ENCODE data around the gene FIP1L1. TPM values are rescaled to one million over a fixed set of nuclear protein-coding genes. Genes with fewer than 3 reads are reported as not detected.
A peak's percentile ranks its signal among the peaks of the same experiment; 100 is the strongest.

FIP1L1 gene
- total RNA-seq, 1 donor from 2014 or later: 50.9 TPM

GRCh38 chr4:53456178-53456577 is 78.7 kb downstream of the FIP1L1 start:
- no peak for DNase-seq (ENCODE audit: low read depth)
- peaks cover 22% of the 10 kb centered on the region for H3K36me3 ChIP-seq (ENCODE audit: insufficient read depth, low read length)
- H3K4me2 ChIP-seq (ENCODE audit: low read length): no peak overlapping the region
- no peaks in the 10 kb centered on the region for H3K27me3 ChIP-seq (ENCODE audit: insufficient read depth, low read length)
- H3K9me3 ChIP-seq (ENCODE audit: insufficient read depth, low read depth, low read length): no peaks in the 10 kb centered on the region
- peaks cover 5% of the 10 kb centered on the region for H3K4me1 ChIP-seq (ENCODE audit: insufficient read depth, low read length)
- H3K4me3 ChIP-seq (ENCODE audit: insufficient read depth, low read depth, low read length): no peak overlapping the region
- FAIRE-seq: no peak
- no peak overlapping the region for H2AFZ ChIP-seq (ENCODE audit: low read depth, low read length)
- TF ChIP-seq CTCF (IDR thresholded peaks at IDR 0.05; ENCODE audit: insufficient read depth, low read depth, low read length): no peak
- TF ChIP-seq EZH2 (IDR thresholded peaks at IDR 0.05; ENCODE audit: insufficient read depth, low read length): no peak
- no peaks in the 10 kb centered on the region for H3K9me3 Mint-ChIP-seq (ENCODE audit: unreplicated experiment)
- no peak overlapping the region for H3K27ac Mint-ChIP-seq (ENCODE audit: unreplicated experiment)
- peaks cover 14% of the 10 kb centered on the region for H3K4me1 Mint-ChIP-seq (ENCODE audit: low read depth, unreplicated experiment)
- H3K4me3 Mint-ChIP-seq (ENCODE audit: unreplicated experiment): no peak overlapping the region
- no peaks in the 10 kb centered on the region for H3K27me3 Mint-ChIP-seq (ENCODE audit: low read depth, unreplicated experiment)
- H3K27ac ChIP-seq (ENCODE audit: low read depth, low read length): no peak overlapping the region
- H3K79me2 ChIP-seq (ENCODE audit: insufficient read depth, low read length): no peaks in the 10 kb centered on the region
- H3K36me3 Mint-ChIP-seq (ENCODE audit: low read depth, unreplicated experiment): peaks cover 14% of the 10 kb centered on the region
- H3K9ac ChIP-seq (ENCODE audit: low read length): no peak overlapping the region
- no peaks in the 10 kb centered on the region for H4K20me1 ChIP-seq (ENCODE audit: insufficient read depth, low read length)

GRCh38 chr4:53459548-53459947 is 82.1 kb downstream of the FIP1L1 start:
- no peak overlapping the region for H3K4me2 ChIP-seq (ENCODE audit: low read length)
- peaks cover 20% of the 10 kb centered on the region for H3K4me1 Mint-ChIP-seq (ENCODE audit: low read depth, unreplicated experiment)
- FAIRE-seq: peak; percentile 62

More at GRCh38 chr4:53459548-53459947, 82.1 kb downstream of the FIP1L1 start:
- Histone ChIP-seq H3K4me1 (ENCODE audit: insufficient read depth, low read length) (peaks cover 5% of the 10 kb centered on the region), H2AFZ (ENCODE audit: low read depth, low read length) (no peak overlapping the region), H3K79me2 (ENCODE audit: insufficient read depth, low read length) (no peaks in the 10 kb centered on the region), H3K9me3 (ENCODE audit: insufficient read depth, low read depth, low read length) (no peaks in the 10 kb centered on the region), H3K36me3 (ENCODE audit: insufficient read depth, low read length) (peaks cover 18% of the 10 kb centered on the region), H4K20me1 (ENCODE audit: insufficient read depth, low read length) (no peaks in the 10 kb centered on the region), H3K27me3 (ENCODE audit: insufficient read depth, low read length) (no peaks in the 10 kb centered on the region), H3K9ac (ENCODE audit: low read length) (no peak overlapping the region), H3K4me3 (ENCODE audit: insufficient read depth, low read depth, low read length) (no peak overlapping the region), H3K27ac (ENCODE audit: low read depth, low read length) (peak overlapping the region; percentile 2)
- no peak for TF ChIP-seq EZH2 (IDR thresholded peaks at IDR 0.05; ENCODE audit: insufficient read depth, low read length)
- TF ChIP-seq CTCF (IDR thresholded peaks at IDR 0.05; ENCODE audit: insufficient read depth, low read depth, low read length): no peak
- Mint-ChIP-seq H3K4me3 (ENCODE audit: unreplicated experiment) (no peak overlapping the region), H3K27ac (ENCODE audit: unreplicated experiment) (peak overlapping the region; percentile 20), H3K36me3 (ENCODE audit: low read depth, unreplicated experiment) (peaks cover 7% of the 10 kb centered on the region), H3K27me3 (ENCODE audit: low read depth, unreplicated experiment) (no peaks in the 10 kb centered on the region), H3K9me3 (ENCODE audit: unreplicated experiment) (no peaks in the 10 kb centered on the region)
- DNase-seq (ENCODE audit: low read depth): peak; percentile 60

Data from astrocyte (in vitro differentiated cells and primary cell).